T-helper 2 cell (primary cell): ENCODE results near the gene FBXL17.

Experiments
- DNase-seq, 5 experiments: peaks; one replicate each; pipeline versions ENCODE4 v3.0.0 to v3.0.0-alpha.2; 2012 to 2022

Gene FBXL17

DNA sequence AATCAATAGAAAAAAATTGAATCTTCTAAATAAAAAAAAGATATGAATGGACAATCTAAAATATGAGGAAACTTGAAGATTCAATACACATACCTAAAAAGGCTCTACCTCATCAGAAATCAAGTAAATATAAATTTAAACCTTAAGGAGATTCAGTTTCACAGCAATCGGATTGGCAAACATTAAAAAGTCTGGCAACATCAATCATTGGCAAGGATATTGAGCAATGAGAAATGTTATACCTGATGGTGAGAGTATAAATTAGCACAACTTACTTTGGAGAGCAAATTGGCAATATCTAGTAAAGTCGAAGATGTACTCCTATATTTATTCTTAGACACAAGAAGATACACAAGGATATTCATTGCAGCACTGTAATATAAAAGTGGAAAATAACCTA, 436.8 kb downstream of the FBXL17 start:
- DNase-seq = no peak

DNA sequence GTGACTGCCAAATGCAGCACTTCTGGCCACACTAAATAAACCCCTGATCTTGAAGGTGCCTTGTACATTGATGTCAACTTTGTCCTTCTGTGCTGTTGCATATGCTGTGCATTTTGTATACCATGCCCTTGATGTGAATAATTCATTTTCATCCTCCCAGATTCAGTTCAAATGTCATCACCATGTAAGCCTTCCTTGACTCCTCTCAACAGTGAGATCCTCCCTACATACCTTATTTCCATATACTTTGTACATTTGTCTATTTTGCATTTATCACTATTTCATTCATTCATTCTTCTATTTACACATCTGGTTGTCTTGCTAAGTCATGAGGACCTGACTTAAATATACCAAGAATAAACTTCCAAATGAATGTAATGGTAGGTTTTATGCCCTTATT, 438.0 kb downstream of the FBXL17 start:
- no peak for DNase-seq

DNA sequence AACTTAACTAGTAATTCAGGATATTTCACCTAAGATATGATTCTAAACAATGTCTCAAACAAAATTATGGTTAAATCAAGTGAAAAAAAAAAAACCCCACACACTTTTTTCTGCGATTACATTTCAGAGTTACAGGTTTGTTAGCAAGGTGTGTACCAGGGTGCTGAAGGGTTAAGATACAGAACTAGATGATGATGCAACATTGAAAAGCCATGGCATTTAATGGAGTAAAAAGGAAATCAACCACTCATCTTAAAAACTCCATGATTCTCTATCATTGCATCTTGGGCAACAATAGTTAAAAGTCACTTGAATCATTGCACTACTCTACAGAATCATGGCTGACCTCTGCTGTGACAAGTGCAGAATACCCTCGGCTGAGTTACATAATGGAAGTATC, 440.9 kb downstream of the FBXL17 start:
- no peak for DNase-seq

DNA sequence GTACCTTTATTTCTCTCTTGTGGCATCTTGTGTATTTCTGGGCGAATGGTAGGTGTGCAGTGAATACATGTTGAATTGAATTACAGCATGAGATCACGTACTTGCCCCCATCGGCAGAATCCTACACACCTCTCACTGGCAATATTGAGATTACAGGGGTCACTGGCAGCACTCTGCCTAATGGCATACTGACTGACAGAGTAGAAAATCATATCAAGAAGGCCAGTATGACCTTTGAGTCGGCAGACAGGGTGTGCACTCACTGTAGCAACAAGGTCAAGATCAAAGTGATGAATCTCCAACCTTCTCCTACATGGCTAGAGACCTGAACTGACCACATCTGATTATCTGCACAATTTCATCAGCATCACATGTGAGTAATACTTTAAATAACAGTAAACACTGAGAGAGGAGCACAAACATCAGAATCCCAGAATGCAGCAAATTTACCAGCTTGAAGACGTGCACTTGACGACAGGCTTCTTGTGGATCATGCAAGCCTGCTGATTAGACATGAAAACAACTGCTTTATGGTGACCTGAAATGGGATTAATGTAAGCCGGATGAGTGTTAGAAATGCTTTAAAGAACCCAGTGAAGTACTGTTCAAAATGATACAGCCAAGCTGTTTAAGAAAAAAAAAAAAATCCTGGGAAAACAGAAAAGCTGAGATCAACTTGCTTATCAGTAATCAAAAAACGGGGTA, 444.1 kb downstream of the FBXL17 start:
- no peak for DNase-seq

DNA sequence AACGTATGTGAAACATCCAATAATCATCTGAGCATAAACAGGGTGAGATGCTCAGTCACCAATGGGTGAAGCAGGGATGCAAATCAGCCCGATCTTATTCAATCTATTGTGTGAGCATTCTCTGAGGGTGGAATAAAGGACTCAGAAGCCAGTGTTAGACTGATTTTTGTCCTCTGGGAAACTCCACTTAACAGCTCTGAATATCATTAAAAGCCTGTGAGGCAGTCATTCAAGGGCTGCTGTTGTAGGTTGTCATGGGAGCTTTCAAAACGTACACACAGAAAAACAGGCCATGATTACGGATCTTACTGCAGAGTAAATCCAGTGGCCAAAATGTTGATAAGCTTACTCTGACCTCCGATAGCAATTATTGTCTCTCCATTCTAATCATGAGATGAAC, 444.7 kb downstream of the FBXL17 start:
- no peak for DNase-seq

DNA sequence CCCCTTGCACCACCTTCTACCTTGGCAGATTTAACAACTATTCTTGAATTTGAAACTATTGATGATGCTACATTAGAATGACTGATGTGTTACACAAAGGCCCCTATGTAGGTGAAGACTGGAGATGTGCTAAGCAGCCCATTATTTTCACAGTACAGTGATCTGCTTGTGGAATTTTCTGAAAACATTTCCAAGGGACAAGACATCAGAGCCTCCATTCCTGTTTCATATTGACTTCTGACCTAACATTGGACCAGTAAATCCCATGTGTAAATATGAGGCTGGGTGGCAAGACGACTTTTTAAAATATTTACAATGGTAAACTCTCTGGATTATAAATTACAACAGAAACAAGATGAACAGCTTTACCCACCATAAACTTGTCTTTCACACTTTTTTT, 445.4 kb downstream of the FBXL17 start:
- DNase-seq = no peak

DNA sequence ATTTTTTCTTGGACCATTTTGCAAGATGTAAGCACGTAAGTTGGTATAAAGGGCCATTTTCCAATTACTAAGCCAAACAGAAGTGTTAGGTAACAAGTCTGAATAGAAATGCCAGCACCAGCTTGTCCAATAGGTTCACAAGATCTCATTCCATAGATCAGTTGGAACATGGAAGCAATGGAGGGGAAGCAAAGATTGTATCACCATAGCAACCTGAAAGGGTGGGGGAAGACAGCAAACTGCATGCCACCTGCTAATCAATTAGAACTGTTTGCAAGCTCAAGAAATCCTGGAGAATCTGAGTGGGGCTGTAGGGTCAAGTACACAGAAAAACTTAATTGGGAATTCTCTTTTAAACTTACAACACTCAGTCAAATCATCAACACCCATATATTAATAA, 446.3 kb downstream of the FBXL17 start:
- DNase-seq = no peak

DNA sequence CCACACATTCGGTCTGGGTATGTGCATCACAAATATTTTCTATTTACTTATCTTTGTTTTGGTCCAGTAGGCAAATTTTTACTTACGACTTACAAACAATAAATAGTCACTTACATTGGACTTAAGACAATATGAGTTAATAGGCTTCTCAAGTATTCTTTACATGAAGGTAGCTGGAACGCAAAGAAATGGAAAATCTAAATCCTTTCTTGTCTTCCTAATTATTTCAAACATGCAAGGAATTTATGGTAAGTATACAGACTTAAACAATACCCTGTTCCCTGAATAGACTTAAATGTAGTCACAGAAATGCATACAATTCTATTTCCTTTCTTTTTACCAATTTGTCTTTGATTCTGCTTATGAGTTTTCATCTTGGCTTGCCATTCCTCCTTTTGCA, 448.6 kb downstream of the FBXL17 start:
- no peak for DNase-seq

DNA sequence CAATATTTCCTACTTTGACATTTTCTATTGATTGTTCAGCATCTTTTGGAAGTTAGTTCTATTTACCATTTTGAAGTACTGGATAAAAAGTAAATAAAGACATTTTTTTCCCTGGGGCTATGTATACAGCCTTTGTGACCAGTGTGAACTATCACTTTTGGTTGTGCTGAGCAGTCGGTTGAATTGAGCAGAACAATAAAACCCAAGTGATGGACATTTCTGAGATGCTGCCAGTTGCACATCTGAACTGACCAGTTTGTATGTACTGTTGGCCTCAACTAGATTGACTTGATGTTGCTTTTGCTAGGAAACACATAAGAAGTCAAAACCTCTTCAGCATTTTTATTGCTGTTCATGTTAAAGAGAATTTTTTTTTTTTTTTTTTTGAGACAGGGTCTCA, 451.0 kb downstream of the FBXL17 start:
- no peak for DNase-seq

DNA sequence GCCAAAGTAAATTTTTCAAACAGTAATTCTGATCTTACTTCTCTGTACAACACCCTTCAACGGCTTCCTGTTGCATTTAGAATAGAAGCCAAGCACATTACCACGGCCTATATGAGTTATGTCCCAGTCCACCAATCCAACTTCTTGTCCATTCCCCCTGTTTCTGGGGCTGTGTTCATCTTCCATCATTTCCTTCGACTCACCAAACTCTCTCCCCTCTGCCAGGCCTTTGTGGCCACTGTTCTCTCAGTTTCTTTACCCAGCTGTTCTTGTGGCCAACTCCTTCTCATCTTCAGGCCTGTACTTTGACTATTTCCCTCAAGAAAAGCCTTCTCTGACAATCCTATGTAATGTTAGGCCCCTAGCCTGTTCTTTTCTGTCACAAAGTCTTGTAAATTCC, 451.8 kb downstream of the FBXL17 start:
- peak in 1 of 5 experiments; percentile 17 for DNase-seq

DNA sequence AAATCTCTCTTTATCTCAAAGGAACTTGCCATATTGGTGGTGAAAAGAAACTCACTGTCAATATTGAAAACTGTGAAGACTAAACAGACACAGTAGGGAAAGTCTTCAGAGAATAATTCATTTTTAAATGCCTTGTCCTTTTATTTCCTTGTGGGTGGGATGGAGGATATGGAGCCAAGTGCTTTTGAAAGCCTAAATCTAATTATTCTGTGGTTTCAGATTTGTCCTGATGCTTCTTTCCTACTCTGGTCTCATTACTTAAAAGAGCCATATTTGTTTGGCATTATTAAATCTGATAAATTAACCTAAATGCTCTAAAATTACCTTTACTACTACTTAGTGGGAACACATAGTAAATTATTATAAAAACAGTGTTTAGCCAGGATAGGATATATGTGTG, 452.8 kb downstream of the FBXL17 start:
- DNase-seq = no peak

DNA sequence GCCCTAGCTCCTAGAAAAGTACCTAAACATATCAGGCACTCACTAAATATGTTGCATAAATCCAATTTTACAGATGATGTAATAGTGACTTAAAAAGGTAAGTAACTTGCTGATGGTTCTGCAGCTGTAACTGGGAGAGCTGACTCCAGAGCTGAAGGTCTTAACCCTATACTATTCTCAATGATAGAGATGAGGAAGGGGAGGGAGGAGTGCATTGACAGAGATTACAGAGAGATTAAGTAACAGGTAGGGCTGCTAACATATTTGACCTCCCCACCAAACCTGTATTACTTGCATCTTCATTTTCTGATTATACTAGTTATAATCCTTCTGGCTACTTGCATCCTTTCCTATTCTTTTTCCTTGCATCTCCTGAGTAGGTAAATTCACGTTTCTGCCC, 455.8 kb downstream of the FBXL17 start:
- DNase-seq = no peak

DNA sequence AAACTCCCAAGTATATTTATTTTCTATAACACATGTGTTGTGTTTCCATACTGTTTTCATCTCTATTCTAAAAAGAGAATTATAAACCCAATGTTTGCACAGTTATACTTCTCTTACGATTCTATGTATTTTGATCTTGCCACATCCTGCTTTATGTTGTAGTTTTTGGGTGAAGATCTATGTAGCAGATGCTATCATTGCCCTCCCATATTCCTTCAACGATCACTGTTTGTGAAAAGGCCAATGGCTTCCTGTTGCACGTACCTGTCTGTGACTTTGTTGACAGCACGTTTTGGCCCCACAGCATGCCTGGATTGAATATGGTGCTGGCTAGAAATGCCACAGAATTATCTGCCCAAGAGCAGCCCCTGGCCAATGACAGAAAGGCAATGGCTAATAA, 456.7 kb downstream of the FBXL17 start:
- DNase-seq = peak in 1 of 5 experiments; percentile 79

DNA sequence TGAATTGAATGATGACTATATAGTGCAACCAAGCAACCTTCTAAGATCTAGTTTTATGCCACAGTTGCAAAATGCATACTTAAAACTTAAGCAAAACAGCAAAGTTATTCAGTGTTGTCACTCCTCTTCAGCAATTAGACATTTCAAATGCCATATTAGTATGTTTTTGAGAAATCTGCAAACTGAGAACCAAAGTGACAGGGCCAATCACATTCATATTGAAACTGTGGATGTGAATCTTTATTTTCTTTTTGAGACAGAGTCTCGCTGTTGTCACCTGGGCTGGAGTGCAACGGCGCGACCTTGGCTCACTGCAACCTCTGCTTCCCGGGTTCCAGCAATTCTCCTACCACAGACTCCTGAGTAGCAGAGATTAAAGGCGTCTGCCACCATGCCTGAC, 461.9 kb downstream of the FBXL17 start:
- DNase-seq = peak in 1 of 5 experiments; percentile 83

DNA sequence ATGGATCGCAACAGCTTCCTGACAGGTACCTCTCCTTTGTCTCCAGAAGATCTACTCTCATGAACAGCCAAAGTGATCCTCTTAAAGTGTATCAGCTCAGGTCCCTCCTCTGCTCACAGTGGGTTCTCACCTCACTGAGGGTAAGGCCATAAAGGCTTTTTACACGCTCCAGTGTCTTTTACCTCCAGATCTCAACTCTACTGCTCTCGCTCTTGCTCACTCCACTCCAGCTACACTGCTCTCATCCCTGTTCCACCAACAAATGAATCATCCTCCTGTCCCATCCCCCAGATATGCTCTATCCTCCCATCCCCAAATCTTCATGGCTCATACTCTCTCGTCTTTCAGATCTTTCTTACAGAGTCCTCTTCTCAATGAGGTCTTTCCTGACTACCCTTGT, 462.5 kb downstream of the FBXL17 start:
- DNase-seq = peak in 1 of 5 experiments; percentile 22

DNA sequence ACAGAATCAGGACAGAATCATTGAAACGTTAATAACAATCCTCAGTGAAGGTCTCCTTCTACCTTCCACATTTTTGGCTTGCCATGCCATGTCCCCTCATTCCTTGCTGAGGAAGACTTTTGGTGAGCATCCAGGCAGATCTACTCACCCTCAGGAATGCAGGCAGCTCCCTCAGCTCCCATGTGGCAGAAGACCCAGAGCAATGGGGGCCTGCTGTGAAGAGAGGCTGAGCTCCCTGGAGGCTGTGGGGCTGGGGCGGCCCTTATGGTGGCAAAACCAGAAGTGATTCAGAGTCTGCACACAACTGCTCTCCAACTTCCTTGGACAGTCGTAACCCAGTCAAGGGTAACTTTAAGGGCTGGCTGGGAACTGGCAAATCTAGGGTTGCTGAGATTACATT, 463.9 kb downstream of the FBXL17 start:
- DNase-seq = peak in 1 of 5 experiments; percentile 49

DNA sequence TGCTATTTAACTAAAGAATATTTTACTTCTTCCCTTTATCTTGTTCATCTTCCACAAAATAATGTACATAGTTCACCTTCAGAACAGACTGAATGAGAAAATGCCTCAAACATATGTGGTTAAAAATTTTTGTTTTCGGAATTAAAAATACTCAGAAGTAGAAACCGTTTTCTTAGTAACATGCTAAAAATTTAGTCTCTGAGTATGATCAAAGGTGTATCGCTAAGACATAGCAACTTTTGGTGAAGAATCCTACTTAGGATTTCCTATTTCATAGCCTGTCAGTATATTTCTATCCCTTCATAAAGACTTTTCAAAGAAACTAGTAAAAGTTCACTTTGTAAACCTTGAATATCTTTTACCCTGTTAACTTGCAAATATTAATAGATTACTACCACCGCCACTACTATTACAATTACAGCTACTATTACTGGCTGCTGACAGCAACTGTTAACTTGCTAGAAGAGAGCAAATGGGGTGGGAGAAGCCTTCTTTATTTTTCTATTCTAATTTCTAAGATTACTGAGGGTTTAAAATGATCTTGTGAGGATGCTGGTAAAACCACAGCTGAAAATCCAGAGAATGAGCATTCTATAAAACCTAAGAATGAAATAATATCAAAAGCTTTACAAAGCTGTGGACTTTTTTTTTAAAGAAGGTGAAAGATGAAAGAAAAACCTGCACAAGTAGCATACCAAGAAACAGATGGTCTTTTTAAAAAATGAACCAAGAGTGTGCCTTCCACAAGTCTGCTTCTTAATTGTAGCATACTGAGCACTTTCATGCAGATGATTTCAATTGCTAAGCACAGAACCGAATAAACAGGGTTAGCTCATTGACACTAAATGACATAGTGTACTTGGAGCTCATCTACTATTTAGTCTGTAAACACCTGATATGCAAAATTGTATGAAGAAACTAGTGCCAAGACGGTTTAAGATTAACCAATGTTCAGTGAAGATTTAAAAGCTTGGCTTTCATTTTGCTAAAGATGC, 464.9 kb downstream of the FBXL17 start:
- peak in 1 of 5 experiments; percentile 37 for DNase-seq

DNA sequence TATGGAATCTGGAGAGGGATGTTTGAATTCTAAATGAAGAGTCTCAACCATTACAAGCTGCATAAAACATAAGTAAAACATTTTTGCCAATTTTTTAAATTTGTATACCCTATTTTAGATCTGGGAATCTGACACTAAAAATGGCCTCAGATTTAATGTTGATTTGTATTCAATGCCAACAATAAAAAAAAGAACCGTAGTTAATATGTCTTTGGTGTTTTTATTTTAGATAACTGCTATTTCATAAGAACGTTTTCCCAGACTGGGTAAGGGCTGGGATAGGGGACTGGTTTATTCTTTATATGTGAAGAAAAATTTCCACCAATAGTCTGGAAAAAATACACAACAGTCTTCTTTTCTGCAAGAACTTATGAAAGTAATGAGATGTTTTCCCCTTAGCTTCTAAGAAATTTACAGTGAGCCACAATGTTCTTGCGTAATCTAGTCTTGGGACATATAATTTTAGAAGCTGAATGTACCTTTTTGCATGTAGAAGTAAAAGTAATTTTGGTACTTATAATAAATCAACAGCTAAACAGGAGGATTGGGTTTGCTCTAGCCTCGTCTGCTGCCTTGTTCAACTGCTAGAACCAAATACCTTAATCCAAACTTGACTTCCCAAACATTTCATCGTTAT, 466.6 kb downstream of the FBXL17 start:
- DNase-seq = peak in 1 of 5 experiments; percentile 39

DNA sequence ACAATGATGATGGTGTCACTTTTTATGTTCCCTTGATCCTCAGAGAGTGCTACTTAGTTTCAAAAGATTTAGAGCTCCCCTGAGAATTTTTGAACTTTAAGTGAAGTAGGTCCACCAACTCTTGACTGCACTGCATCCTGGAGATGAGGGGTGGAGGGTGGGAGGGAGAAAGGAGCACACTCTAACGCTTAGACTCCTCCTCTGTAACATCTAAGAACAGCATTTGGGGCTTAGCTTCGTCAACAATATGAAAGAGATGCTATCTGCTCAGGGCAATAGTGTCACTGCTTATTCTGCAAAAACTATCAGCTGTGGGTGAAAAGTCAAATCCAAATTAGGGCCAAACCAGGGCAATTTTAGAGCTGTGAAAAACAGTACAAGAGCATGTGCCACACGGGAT, 468.4 kb downstream of the FBXL17 start:
- DNase-seq = peak in 1 of 5 experiments; percentile 90

DNA sequence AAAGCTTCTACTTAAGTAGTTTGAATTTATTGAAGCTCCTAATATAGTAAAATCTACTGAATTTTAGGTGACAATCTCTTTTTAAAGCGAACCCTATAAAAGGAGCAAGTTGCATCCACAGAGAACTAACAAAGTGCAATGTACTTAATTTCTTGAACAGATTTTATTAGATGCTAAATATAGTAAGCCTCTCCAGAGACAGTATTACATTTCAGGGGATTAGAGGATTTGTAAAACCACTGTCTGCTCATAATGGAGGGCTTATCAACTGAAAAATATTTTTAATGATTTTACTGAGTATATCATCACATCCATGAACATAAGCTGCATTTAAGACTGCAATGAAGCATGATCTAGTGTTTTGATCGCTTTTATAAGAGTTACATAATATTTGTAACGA, 481.2 kb downstream of the FBXL17 start:
- no peak for DNase-seq

DNA sequence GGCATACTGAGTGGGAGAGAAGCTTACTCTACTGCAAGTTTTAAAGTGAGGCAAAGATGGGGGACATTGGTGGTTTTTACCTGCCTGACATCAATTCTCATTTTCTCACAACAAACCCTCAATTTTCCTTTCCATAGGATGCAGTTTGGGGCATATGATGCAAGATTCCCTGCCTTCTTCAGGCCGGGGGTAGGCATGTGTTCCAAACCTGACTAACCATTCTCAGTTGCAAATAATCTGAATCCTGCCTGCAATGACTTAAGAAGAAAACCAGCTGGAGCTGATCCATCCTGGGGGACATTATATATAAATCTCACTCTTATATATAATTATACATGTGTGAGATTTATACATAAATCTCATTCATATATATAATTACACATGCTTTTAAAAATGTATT, 487.5 kb downstream of the FBXL17 start:
- DNase-seq = no peak

DNA sequence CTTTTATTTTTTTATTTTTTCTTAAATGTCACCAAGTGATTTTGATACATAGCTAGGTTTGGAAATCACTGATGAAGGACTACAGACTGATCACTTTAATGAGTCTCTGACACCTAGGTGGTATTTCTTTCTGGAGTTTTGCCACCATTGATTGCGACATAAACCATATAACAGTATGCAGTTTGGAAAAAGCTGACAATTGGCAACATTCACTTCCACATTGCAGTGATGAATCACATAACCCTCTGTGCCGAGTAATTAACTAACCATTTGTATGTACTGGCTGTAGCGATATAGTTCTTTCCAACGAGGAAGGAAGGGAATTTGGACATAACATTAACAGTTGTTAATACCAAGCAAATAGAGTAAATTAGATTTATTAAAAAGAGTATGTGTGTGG, 488.3 kb downstream of the FBXL17 start:
- no peak for DNase-seq

DNA sequence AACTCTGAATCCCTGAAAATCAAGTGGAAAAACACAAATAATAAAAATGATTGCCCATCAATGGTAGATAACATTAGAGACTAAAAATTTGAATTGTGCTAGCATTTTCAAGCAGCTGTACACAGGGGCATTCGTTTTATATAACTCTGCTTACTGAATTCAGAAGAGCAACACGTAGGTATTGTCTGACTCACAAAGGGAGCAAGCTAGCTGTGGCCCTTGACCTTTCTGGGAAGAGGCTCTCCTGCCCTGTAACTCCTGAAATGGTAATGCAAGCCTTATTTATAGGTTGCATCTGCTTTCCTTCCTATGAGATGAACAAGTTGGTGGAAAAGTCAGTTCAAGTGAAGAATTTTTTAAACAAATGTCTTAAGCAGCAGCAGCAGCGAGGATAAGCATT, 492.5 kb downstream of the FBXL17 start:
- DNase-seq = no peak
